DOHH2 (cell line): ENCODE data around the gene RRP12.

Source experiments
- H3F3A ChIP-seq: fragments of 200-600 bp; sonication (generic), shearing (Covaris generic); 2 replicates; pipeline ENCODE4 v1.6.0; 2016; ENCODE audit warnings: antibody characterized with exemption, mild to moderate bottlenecking; ENCODE audit not compliant: control insufficient read depth, insufficient read depth
- H3K27ac ChIP-seq: fragments of 200-600 bp; sonication (generic); 2 replicates; pipeline ENCODE4 v1.5.1; 2014; ENCODE audit warnings: low read depth, mild to moderate bottlenecking, low read length, moderate library complexity
- H3K27me3 ChIP-seq: fragments of 200-600 bp; sonication (generic); 2 replicates; pipeline ENCODE4 v1.6.1; 2014; ENCODE audit warnings: mild to moderate bottlenecking, low read length, mixed read lengths; ENCODE audit not compliant: control insufficient read depth
- H3K36me3 ChIP-seq: fragments of 200-600 bp; sonication (generic); 2 replicates; pipeline ENCODE4 v1.6.1; 2014; ENCODE audit warnings: mild to moderate bottlenecking, low read length, moderate library complexity, mixed read lengths; ENCODE audit not compliant: control insufficient read depth
- H3K4me1 ChIP-seq: fragments of 200-600 bp; sonication (generic); 2 replicates; pipeline ENCODE4 v1.6.1; 2014; ENCODE audit warnings: mild to moderate bottlenecking, low read length, mixed read lengths; ENCODE audit not compliant: control insufficient read depth
- H3K4me2 ChIP-seq: fragments of 200-600 bp; sonication (generic); 2 replicates; pipeline ENCODE4 v1.6.0; 2014; ENCODE audit warnings: mild to moderate bottlenecking, low read length, moderate library complexity
- H3K4me3 ChIP-seq: fragments of 200-600 bp; sonication (generic); 2 replicates; pipeline ENCODE4 v1.5.1; 2014; ENCODE audit warnings: mild to moderate bottlenecking, low read length, mixed read lengths
- H3K79me2 ChIP-seq: fragments of 200-600 bp; sonication (generic); 2 replicates; pipeline ENCODE4 v1.6.1; 2014; ENCODE audit warnings: mild to moderate bottlenecking, low read length, mixed read lengths; ENCODE audit not compliant: control insufficient read depth
- H3K9me2 ChIP-seq: fragments of 200-600 bp; sonication (generic); replicated peaks from 2 replicates; pipeline ENCODE4 v1.6.1; 2014; ENCODE audit warnings: mild to moderate bottlenecking, low read length, mixed read lengths; ENCODE audit not compliant: control insufficient read depth
- H3K9me3 ChIP-seq: fragments of 200-600 bp; sonication (generic); 2 replicates; pipeline ENCODE4 v1.6.1; 2014; ENCODE audit warnings: antibody characterized with exemption, low read length, mixed read lengths; ENCODE audit not compliant: control insufficient read depth, insufficient read depth
- H4K20me1 ChIP-seq: fragments of 200-600 bp; sonication (generic); 2 replicates; pipeline ENCODE4 v1.6.0; 2014; ENCODE audit warnings: low read depth, mild to moderate bottlenecking, antibody characterized with exemption, low read length, moderate library complexity; ENCODE audit not compliant: control insufficient read depth, insufficient read depth
- CTCF ChIP-seq: fragments of 200-600 bp; sonication (generic); IDR thresholded peaks from one replicate; pipeline ENCODE4 v1.5.1; 2014; ENCODE audit warnings: antibody characterized with exemption, mild to moderate bottlenecking, low read depth, low read length; ENCODE audit not compliant: poor library complexity, severe bottlenecking
- EZH2phosphoT487 ChIP-seq: fragments of 200-600 bp; sonication (generic); IDR thresholded peaks from 2 replicates; pipeline ENCODE4 v1.6.1; 2017; ENCODE audit warnings: borderline replicate concordance, mild to moderate bottlenecking, antibody characterized with exemption, low read length, moderate library complexity, mixed read lengths

The RRP12 gene

GRCh38 chr10:97307866-97308780 lies 93.0 kb downstream of the RRP12 start:
- Histone ChIP-seq H3K27me3 (no peaks in the 10 kb centered on the region; the same call in 1 of the 2 replicates), H3K27ac (no peak overlapping the region), H3K4me3 (no peak overlapping the region)

GRCh38 chr10:97307441-97307840 lies 93.7 kb downstream of the RRP12 start:
- no peak overlapping the region for H3K27ac ChIP-seq
- H3K4me2 ChIP-seq: no peak overlapping the region
- peaks cover 16% of the 10 kb centered on the region for H3K4me1 ChIP-seq
- no peaks in the 10 kb centered on the region for H4K20me1 ChIP-seq
- no peaks in the 10 kb centered on the region for H3K9me3 ChIP-seq
- H3K36me3 ChIP-seq: no peaks in the 10 kb centered on the region
- H3K9me2 ChIP-seq: no peaks in the 10 kb centered on the region
- TF ChIP-seq EZH2phosphoT487: no peak
- TF ChIP-seq CTCF: no peak
- H3K27me3 ChIP-seq: no peaks in the 10 kb centered on the region; the same call in 1 of the 2 replicates
- no peaks in the 10 kb centered on the region for H3K79me2 ChIP-seq
- no peak overlapping the region for H3K4me3 ChIP-seq
- H3F3A ChIP-seq: no peaks in the 10 kb centered on the region

More at GRCh38 chr10:97307866-97308780, 93.0 kb downstream of the RRP12 start:
- no peaks in the 10 kb centered on the region for H4K20me1 ChIP-seq
- H3K9me3 ChIP-seq: no peaks in the 10 kb centered on the region
- no peaks in the 10 kb centered on the region for H3F3A ChIP-seq
- H3K79me2 ChIP-seq: no peaks in the 10 kb centered on the region
- H3K36me3 ChIP-seq: no peaks in the 10 kb centered on the region
- H3K9me2 ChIP-seq: no peaks in the 10 kb centered on the region
- H3K4me1 ChIP-seq: peaks cover 16% of the 10 kb centered on the region
- peak overlapping the region; percentile 36; the same call in 1 of the 2 replicates for H3K4me2 ChIP-seq
- no peak for TF ChIP-seq EZH2phosphoT487
- TF ChIP-seq CTCF: no peak
